Left cardiac atrium (tissue), 4 donors: Measurements from ENCODE around the gene NT5M. TPM values are rescaled to one million over a fixed set of nuclear protein-coding genes. Genes with fewer than 3 reads are reported as not detected.
"Not testable (repeated sequence)": the region's sequence is repeated elsewhere in the genome, so short reads cannot be mapped to it uniquely, and the experiment has no call there.

ENCODE experiments used
- ATAC-seq, 2 donors: fragments of 200-7000 bp; cut with Tn5 transposase; one replicate each; pipeline ENCODE4 v1.9.1; 2020; ENCODE audit warnings: mild to moderate bottlenecking in 2 of 2, moderate library complexity in 2 of 2
- DNase-seq: peaks from one replicate; pipeline ENCODE4 v3.0.0-alpha.2; 2020
- intact Hi-C, 2 donors: fragments of 100-400 bp; cut with DNase I; formaldehyde crosslinking; loops; one replicate each; pipeline versions ENCODE4 v1.14.1 to v1.15.1; 2022 to 2023
- total RNA-seq, 2 donors: library from RNA; stranded (reverse); fragmentation: NEBNext Ultra II Directional; extraction: Animal tissue kit (Norgen Biotek cat#: 25700); gene quantifications; one replicate each; pipeline ENCODE4 v1.2.1, GENCODE V29; 2021
- donor health status: DM: no; HTN: yes; CAD: no.
- donor health status: DM: no; HTN: yes; CAD: no; lungs with severe emphysema.
- donor health status: DM: yes; HTN: yes; CAD: no.
- donor health status: Dilated cardiomyopathy.

Gene NT5M
- total RNA-seq, 2 donors from 2014 or later: 5.4 to 8.2 TPM

GRCh38 chr17:17381446-17382064, 78.4 kb downstream of the NT5M start:
- ATAC-seq (no peak), DNase-seq (no peak)
- intact Hi-C loops: no loop called here

- DNase-seq: no peak
- intact Hi-C loops: no loop called here
Measured at GRCh38 chr17:17382065-17382459, 78.9 kb downstream of the NT5M start.

GRCh38 chr17:17382971-17383370, 79.8 kb downstream of the NT5M start:
- intact Hi-C loops: no loop called here
- ATAC-seq: no peak
- DNase-seq: no peak

More at GRCh38 chr17:17382065-17382459, 78.9 kb downstream of the NT5M start:
- no peak for ATAC-seq

GRCh38 chr17:17383431-17384290, 80.5 kb downstream of the NT5M start:
- intact Hi-C loops, DNase-seq, ATAC-seq: not testable (repeated sequence)

- no peak for DNase-seq
- ATAC-seq: no peak
- intact Hi-C loops: no loop called here
Measured at GRCh38 chr17:17384291-17384615, 81.1 kb downstream of the NT5M start.

- intact Hi-C loops: no loop called here
- ATAC-seq: no peak
- DNase-seq: no peak
Measured at GRCh38 chr17:17384961-17385360, 81.8 kb downstream of the NT5M start.

- intact Hi-C loops: no loop called here
- ATAC-seq: peak; percentile 7 to 22
- DNase-seq: no peak
Measured at GRCh38 chr17:17385491-17385890, 82.3 kb downstream of the NT5M start.

- ATAC-seq: peak in 1 of 2 donors; percentile 7
- no peak for DNase-seq
- intact Hi-C loops: no loop called here
Measured at GRCh38 chr17:17386094-17386800, 83.1 kb downstream of the NT5M start.

- no peak for DNase-seq
- no peak for ATAC-seq
- intact Hi-C loops: no loop called here
Measured at GRCh38 chr17:17387017-17387497, 83.9 kb downstream of the NT5M start.

GRCh38 chr17:17387498-17388362, 84.6 kb downstream of the NT5M start:
- no peak for DNase-seq
- peak; percentile 14 to 79 for ATAC-seq
- intact Hi-C loops: no loop called here

- intact Hi-C loops: no loop called here
- DNase-seq: no peak
- ATAC-seq: no peak
Measured at GRCh38 chr17:17388657-17389496, 85.7 kb downstream of the NT5M start.

GRCh38 chr17:17391668-17392370, 88.6 kb downstream of the NT5M start:
- ATAC-seq (no peak), DNase-seq (no peak)
- intact Hi-C loops: no loop called here

- no peak for DNase-seq
- intact Hi-C loops: no loop called here
- ATAC-seq: no peak
Measured at GRCh38 chr17:17393976-17394375, 90.8 kb downstream of the NT5M start.

- no peak for DNase-seq
- intact Hi-C loops: no loop called here
- no peak for ATAC-seq
Measured at GRCh38 chr17:17394494-17394893, 91.3 kb downstream of the NT5M start.

GRCh38 chr17:17395246-17395802, 92.2 kb downstream of the NT5M start:
- DNase-seq: no peak
- intact Hi-C loops: no loop called here
- ATAC-seq: peak in 1 of 2 donors; percentile 46

- intact Hi-C loops: no loop called here
- no peak for ATAC-seq
- no peak for DNase-seq
Measured at GRCh38 chr17:17395885-17396284, 92.7 kb downstream of the NT5M start.
